ENCODE results near the gene STX16. TPM values are rescaled to one million over a fixed set of nuclear protein-coding genes. Genes with fewer than 3 reads are reported as not detected.

The STX16 gene, protein sequence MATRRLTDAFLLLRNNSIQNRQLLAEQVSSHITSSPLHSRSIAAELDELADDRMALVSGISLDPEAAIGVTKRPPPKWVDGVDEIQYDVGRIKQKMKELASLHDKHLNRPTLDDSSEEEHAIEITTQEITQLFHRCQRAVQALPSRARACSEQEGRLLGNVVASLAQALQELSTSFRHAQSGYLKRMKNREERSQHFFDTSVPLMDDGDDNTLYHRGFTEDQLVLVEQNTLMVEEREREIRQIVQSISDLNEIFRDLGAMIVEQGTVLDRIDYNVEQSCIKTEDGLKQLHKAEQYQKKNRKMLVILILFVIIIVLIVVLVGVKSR
- 62.2 TPM for total RNA-seq

DNA sequence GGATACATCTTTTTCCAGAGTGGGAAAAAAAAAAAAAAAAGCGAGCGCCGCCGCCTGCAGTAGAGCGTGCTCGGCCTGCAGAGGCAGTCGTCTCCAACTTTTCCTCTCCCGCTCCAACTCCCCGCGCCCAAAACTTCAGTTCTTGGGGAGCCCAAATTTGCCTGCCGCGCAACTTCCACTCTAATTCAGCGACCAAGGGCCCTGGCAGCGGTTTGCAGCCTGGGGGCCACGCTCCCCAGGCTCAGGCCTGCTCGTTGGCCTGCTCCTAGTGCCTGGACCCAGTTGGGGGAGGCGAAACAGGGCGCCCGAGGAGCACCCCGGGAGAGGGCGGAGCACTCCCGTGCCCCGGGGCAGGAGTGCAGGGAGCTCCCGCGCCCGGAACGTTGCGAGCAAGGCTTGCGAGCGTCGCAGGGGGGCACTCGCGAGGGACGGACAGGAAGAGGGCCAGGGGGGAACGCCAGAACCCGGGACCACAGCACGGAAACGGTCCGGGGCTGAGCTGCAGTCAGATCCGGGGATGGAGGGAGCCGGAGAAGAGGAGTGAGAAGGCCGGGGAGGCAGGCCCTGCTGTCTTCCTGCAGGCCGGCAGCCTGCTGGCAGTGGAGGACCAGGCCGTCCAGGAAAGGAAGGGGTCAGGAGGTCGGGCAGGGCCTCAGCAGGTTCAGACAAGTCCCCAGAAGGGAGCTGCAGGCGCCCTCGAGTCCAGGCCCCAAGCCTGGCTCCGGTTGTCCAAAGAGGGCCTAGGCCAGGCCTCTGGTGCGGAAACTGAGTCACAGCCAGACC, at the start of gene STX16:
Gene STX16, plus strand, starts transcription at position 508 of the 783 bp plus-strand sequence. CDS start 724 bp downstream, outside the sequence.

DNA sequence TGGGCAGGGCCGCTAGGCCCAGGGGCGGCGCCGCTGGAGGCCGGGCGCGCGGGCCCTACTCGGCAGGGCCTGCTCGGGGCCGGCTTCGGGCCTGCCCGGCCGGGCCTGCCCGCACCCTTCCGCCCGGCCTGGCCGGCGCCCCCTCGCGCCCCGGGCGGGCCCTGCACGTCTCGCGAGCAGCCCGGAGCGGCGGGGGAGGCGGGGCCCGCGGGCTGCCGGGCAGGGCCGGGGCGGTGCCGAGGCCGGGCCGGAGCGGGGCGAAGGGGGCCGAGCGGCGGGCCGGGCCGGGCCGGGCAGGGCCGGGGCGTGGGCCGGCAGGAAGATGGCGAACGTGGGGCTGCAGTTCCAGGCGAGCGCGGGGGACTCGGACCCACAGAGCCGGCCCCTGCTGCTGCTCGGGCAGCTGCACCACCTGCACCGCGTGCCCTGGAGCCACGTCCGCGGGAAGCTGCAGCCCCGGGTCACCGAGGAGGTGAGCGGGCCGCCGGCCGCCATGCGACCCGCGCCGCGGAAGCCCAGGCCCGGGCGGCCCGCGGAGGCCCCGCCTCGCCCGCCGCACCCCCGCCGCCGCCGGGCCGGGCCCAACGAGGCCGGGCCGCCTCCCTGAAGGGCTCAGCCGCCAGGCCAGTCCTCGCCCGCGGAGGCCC, 41.6 kb downstream of the STX16 start, which contains the start of gene NPEPL1:
Gene NPEPL1, plus strand, starts transcription at position 222 of the 647 bp plus-strand sequence. Its CDS starts 101 bp downstream, at position 323.

Other genes with a start within 250 kb of the STX16 start
- gene APCDD1L, start 135.9 kb upstream of the STX16 start, total RNA-seq = 11.4 TPM
- gene NPEPL1, start 41.5 kb downstream of the STX16 start, total RNA-seq = 41.1 TPM
- 2.6 TPM for gene GNAS-AS1, start 199.6 kb downstream of the STX16 start, total RNA-seq
- gene GNAS, start 201.4 kb downstream of the STX16 start, total RNA-seq = 1,201 TPM

Data from metanephros (tissue), 1 donor.